ENCODE results near the gene CYBC1.

CYBC1 gene

GRCh38 chr17:82444941-82445521 lies 5.5 kb downstream of the CYBC1 start:
- TF ChIP-seq SIN3A (IDR thresholded peaks at IDR 0.05; ENCODE audit: borderline replicate concordance, insufficient read depth, low read length): no peak
- no peak for TF ChIP-seq TAF1 (IDR thresholded peaks at IDR 0.05; ENCODE audit: borderline replicate concordance, insufficient read depth, low read length)
- TF ChIP-seq FOXP2 (optimal IDR thresholded peaks at IDR 0.05; ENCODE audit: borderline replicate concordance, extremely low read depth, extremely low read length, insufficient read depth): no peak
- TF ChIP-seq POLR2AphosphoS5 (IDR thresholded peaks at IDR 0.05; ENCODE audit: low read depth, low read length): no peak
- no peak for TF ChIP-seq REST (IDR thresholded peaks at IDR 0.05; ENCODE audit: insufficient read depth in 1 of 2, low read depth in 2 of 2, low read length in 2 of 2)

- no peak for TF ChIP-seq SIN3A (IDR thresholded peaks at IDR 0.05; ENCODE audit: borderline replicate concordance, insufficient read depth, low read length)
- no peak for TF ChIP-seq REST (IDR thresholded peaks at IDR 0.05; ENCODE audit: insufficient read depth in 1 of 2, low read depth in 2 of 2, low read length in 2 of 2)
- no peak for TF ChIP-seq TAF1 (IDR thresholded peaks at IDR 0.05; ENCODE audit: borderline replicate concordance, insufficient read depth, low read length)
- TF ChIP-seq POLR2AphosphoS5 (IDR thresholded peaks at IDR 0.05; ENCODE audit: low read depth, low read length): no peak
- no peak for TF ChIP-seq FOXP2 (optimal IDR thresholded peaks at IDR 0.05; ENCODE audit: borderline replicate concordance, extremely low read depth, extremely low read length, insufficient read depth)
These were observed 6.2 kb downstream of the CYBC1 start for GRCh38 chr17:82444284-82444893.

- no peak for TF ChIP-seq REST (IDR thresholded peaks at IDR 0.05; ENCODE audit: insufficient read depth in 1 of 2, low read depth in 2 of 2, low read length in 2 of 2)
- no peak for TF ChIP-seq TAF1 (IDR thresholded peaks at IDR 0.05; ENCODE audit: borderline replicate concordance, insufficient read depth, low read length)
- no peak for TF ChIP-seq POLR2AphosphoS5 (IDR thresholded peaks at IDR 0.05; ENCODE audit: low read depth, low read length)
- no peak for TF ChIP-seq FOXP2 (optimal IDR thresholded peaks at IDR 0.05; ENCODE audit: borderline replicate concordance, extremely low read depth, extremely low read length, insufficient read depth)
- no peak for TF ChIP-seq SIN3A (IDR thresholded peaks at IDR 0.05; ENCODE audit: borderline replicate concordance, insufficient read depth, low read length)
These were observed 6.9 kb downstream of the CYBC1 start for GRCh38 chr17:82443465-82444283.

- TF ChIP-seq TAF1 (IDR thresholded peaks at IDR 0.05; ENCODE audit: borderline replicate concordance, insufficient read depth, low read length) (no peak), POLR2AphosphoS5 (IDR thresholded peaks at IDR 0.05; ENCODE audit: low read depth, low read length) (no peak), SIN3A (IDR thresholded peaks at IDR 0.05; ENCODE audit: borderline replicate concordance, insufficient read depth, low read length) (no peak), REST (IDR thresholded peaks at IDR 0.05; ENCODE audit: insufficient read depth in 1 of 2, low read depth in 2 of 2, low read length in 2 of 2) (no peak), FOXP2 (optimal IDR thresholded peaks at IDR 0.05; ENCODE audit: borderline replicate concordance, extremely low read depth, extremely low read length, insufficient read depth) (no peak)
These were observed 7.7 kb downstream of the CYBC1 start for GRCh38 chr17:82442643-82443464.

All from PFSK-1 (cell line).